ENCODE measurements around the gene CNTNAP2. TPM values are rescaled to one million over a fixed set of nuclear protein-coding genes. Genes with fewer than 3 reads are reported as not detected.

The CNTNAP2 gene
- total RNA-seq, 1 donor: under 0.01 TPM

- DNase-seq (ENCODE audit: low read depth): no peak
These were observed 2282.3 kb downstream of the CNTNAP2 start for GRCh38 chr7:148398844-148399365.

GRCh38 chr7:148400101-148400500, 2283.5 kb downstream of the CNTNAP2 start:
- DNase-seq (ENCODE audit: low read depth): no peak
- TF ChIP-seq CTCF (IDR thresholded peaks at IDR 0.05; ENCODE audit: insufficient read depth, low read length): no peak
- no peak overlapping the region for H3K4me3 ChIP-seq (ENCODE audit: low read depth, low read length)

More at GRCh38 chr7:148398844-148399365, 2282.3 kb downstream of the CNTNAP2 start:
- no peak for TF ChIP-seq CTCF (IDR thresholded peaks at IDR 0.05; ENCODE audit: insufficient read depth, low read length)
- H3K4me3 ChIP-seq (ENCODE audit: low read depth, low read length): no peak overlapping the region

GRCh38 chr7:148402159-148402558, 2285.6 kb downstream of the CNTNAP2 start:
- no peak overlapping the region for H3K4me3 ChIP-seq (ENCODE audit: low read depth, low read length)
- no peak for TF ChIP-seq CTCF (IDR thresholded peaks at IDR 0.05; ENCODE audit: insufficient read depth, low read length)
- DNase-seq (ENCODE audit: low read depth): no peak

GRCh38 chr7:148403466-148403993, 2286.9 kb downstream of the CNTNAP2 start:
- no peak for TF ChIP-seq CTCF (IDR thresholded peaks at IDR 0.05; ENCODE audit: insufficient read depth, low read length)
- no peak for DNase-seq (ENCODE audit: low read depth)
- no peak overlapping the region for H3K4me3 ChIP-seq (ENCODE audit: low read depth, low read length)

GRCh38 chr7:148408307-148408706, 2291.7 kb downstream of the CNTNAP2 start:
- no peak overlapping the region for H3K4me3 ChIP-seq (ENCODE audit: low read depth, low read length)
- DNase-seq (ENCODE audit: low read depth): no peak
- no peak for TF ChIP-seq CTCF (IDR thresholded peaks at IDR 0.05; ENCODE audit: insufficient read depth, low read length)

- no peak overlapping the region for H3K4me3 ChIP-seq (ENCODE audit: low read depth, low read length)
- TF ChIP-seq CTCF (IDR thresholded peaks at IDR 0.05; ENCODE audit: insufficient read depth, low read length): no peak
- DNase-seq (ENCODE audit: low read depth): no peak
These were observed 2294.3 kb downstream of the CNTNAP2 start for GRCh38 chr7:148410905-148411304.

- TF ChIP-seq CTCF (IDR thresholded peaks at IDR 0.05; ENCODE audit: insufficient read depth, low read length): no peak
- no peak overlapping the region for H3K4me3 ChIP-seq (ENCODE audit: low read depth, low read length)
- DNase-seq (ENCODE audit: low read depth): no peak
These were observed 2296.1 kb downstream of the CNTNAP2 start for GRCh38 chr7:148412691-148413090.

All from fibroblast of the aortic adventitia (primary cell).